Panc1 (cell line): Measurements from ENCODE around the gene RPUSD4. TPM values are rescaled to one million over a fixed set of nuclear protein-coding genes. Genes with fewer than 3 reads are reported as not detected.

ENCODE experiments used
- ATAC-seq: fragments of 200-7000 bp; cut with Tn5 transposase; 2 replicates; pipeline ENCODE4 v1.9.1; 2020; ENCODE audit warnings: mild to moderate bottlenecking, moderate library complexity
- BruUV-seq: library from RNA; stranded (reverse); fragments of 400-500 nt; replicated peaks from 2 replicates; lab custom pipeline; 2021; lab: Mats Ljungman, UMichigan
- CTCF ChIA-PET: fragments of 300-600 bp; sonication (Branson Sonifier 250); formaldehyde crosslinking; loops from one replicate; lab custom pipeline; 2022; ENCODE audit warnings: antibody characterized with exemption; lab: Charles Lee
- POLR2A ChIA-PET: fragments of 300-600 bp; sonication (Branson Sonifier 250); formaldehyde crosslinking; loops from one replicate; lab custom pipeline; 2022; ENCODE audit warnings: antibody characterized with exemption; lab: Charles Lee
- DNase-seq: peaks from one replicate; pipeline ENCODE4 v3.0.0-alpha.2; 2010; ENCODE audit warnings: low read depth, low spot score
- H3K27ac ChIP-seq: 2 replicates; pipeline ENCODE4 v1.5.1; 2011; ENCODE audit warnings: mild to moderate bottlenecking, low read length, inconsistent platforms
- H3K27me3 ChIP-seq: fragments of 200-500 bp; sonication (Bioruptor generic); 2 replicates; pipeline ENCODE4 v1.6.0; 2014; ENCODE audit warnings: low read length, inconsistent platforms; ENCODE audit not compliant: control insufficient read depth, insufficient read depth
- H3K36me3 ChIP-seq: fragments of 200-500 bp; sonication (Bioruptor generic); 2 replicates; pipeline ENCODE4 v1.5.1; 2014; ENCODE audit warnings: inconsistent platforms, mild to moderate bottlenecking, low read length, moderate library complexity; ENCODE audit not compliant: control insufficient read depth, insufficient read depth
- H3K4me1 ChIP-seq: 2 replicates; pipeline ENCODE4 v1.5.1; 2011; ENCODE audit warnings: inconsistent platforms, mild to moderate bottlenecking, low read length, moderate library complexity; ENCODE audit not compliant: control insufficient read depth, insufficient read depth
- H3K4me3 ChIP-seq, 2 experiments: 2 replicates each; pipeline ENCODE4 v1.5.1; 2011 to 2012; ENCODE audit warnings: low read depth in 2 of 2, low read length in 2 of 2, mild to moderate bottlenecking in 2 of 2, inconsistent platforms in 1 of 2, moderate library complexity in 1 of 2
- H3K9me3 ChIP-seq: fragments of 200-500 bp; sonication (Bioruptor generic); 2 replicates; pipeline ENCODE4 v1.5.1; 2014; ENCODE audit warnings: low read depth, mild to moderate bottlenecking, inconsistent platforms, low read length, moderate library complexity; ENCODE audit not compliant: control insufficient read depth, insufficient read depth
- CTCF ChIP-seq: fragments of 450-650 bp; IDR thresholded peaks from 2 replicates; pipeline ENCODE4 v1.5.1; 2017; ENCODE audit warnings: mild to moderate bottlenecking
- POLR2AphosphoS5 ChIP-seq: IDR thresholded peaks from 2 replicates; pipeline ENCODE4 v1.6.1; 2012; ENCODE audit warnings: mild to moderate bottlenecking, low read depth, low read length, moderate library complexity
- REST ChIP-seq, 2 experiments: IDR thresholded peaks; 2 replicates each; pipeline ENCODE4 v1.6.1; 2011 to 2012; ENCODE audit warnings: low read depth in 2 of 2, control low read depth in 1 of 2, low read length in 1 of 2, mild to moderate bottlenecking in 1 of 2, moderate library complexity in 1 of 2; ENCODE audit not compliant: insufficient read depth in 1 of 2
- SIN3A ChIP-seq: IDR thresholded peaks from 2 replicates; pipeline ENCODE4 v1.6.1; 2012; ENCODE audit warnings: low read depth, mild to moderate bottlenecking, low read length, moderate library complexity, borderline replicate concordance; ENCODE audit not compliant: insufficient read depth
- TCF7L2 ChIP-seq: IDR thresholded peaks from 2 replicates; pipeline ENCODE4 v1.6.1; 2011; ENCODE audit warnings: mild to moderate bottlenecking, low read depth, low read length, inconsistent platforms
- in situ Hi-C: cut with HindIII; loops from 2 replicates; pipeline ENCODE4 v1.10.0; 2016; ENCODE audit warnings: low sequenced_read_pairs, low pct_unique_long_range_greater_than_20kb
- intact Hi-C: fragments of 100-400 bp; cut with micrococcal nuclease; formaldehyde crosslinking; loops from one replicate; pipeline ENCODE4 v1.10.0; 2022; ENCODE audit not compliant: unreplicated experiment
- total RNA-seq: library from RNA; stranded (reverse); gene quantifications from one replicate; pipeline ENCODE4 v1.2.1, GENCODE V29; 2021; ENCODE audit not compliant: unreplicated experiment

The RPUSD4 gene
- total RNA-seq, 1 experiment from 2014 or later, result 52.3 TPM

GRCh38 chr11:126217491-126217890, 6.0 kb upstream of the RPUSD4 start:
- ATAC-seq, result no peak
- Histone ChIP-seq H3K4me1 (peaks cover 22% of the 10 kb centered on the region), H3K4me3 (no peak overlapping the region), H3K9me3 (no peaks in the 10 kb centered on the region), H3K36me3 (no peaks in the 10 kb centered on the region), H3K27me3 (no peaks in the 10 kb centered on the region), H3K27ac (no peak overlapping the region)
- BruUV-seq, result no TSS peak
- TF ChIP-seq REST (IDR thresholded peaks at IDR 0.05; ENCODE audit: insufficient read depth in 1 of 2, low read depth in 2 of 2, low read length in 1 of 2) (no peak), SIN3A (no peak), POLR2AphosphoS5 (no peak), TCF7L2 (no peak), CTCF (no peak)
- CTCF ChIA-PET, result no interaction called here
- DNase-seq, result no peak
- in situ Hi-C loops (loop anchor here (25.0 kb wide), 1 partner anchor 280 kb away; the partner anchor contains the start of gene VSIG10L2), intact Hi-C loops (no loop called here)
- POLR2A ChIA-PET, result no interaction called here

- CTCF ChIA-PET, result no interaction called here
- in situ Hi-C loops, result loop anchor here (25.0 kb wide), 1 partner anchor 279 kb away; the partner anchor contains the start of gene VSIG10L2
These were observed 5.3 kb upstream of the RPUSD4 start for GRCh38 chr11:126216526-126217305.

More at GRCh38 chr11:126216526-126217305, 5.3 kb upstream of the RPUSD4 start:
- BruUV-seq, result no TSS peak
- no peak overlapping the region for H3K27ac ChIP-seq
- ATAC-seq (no peak), DNase-seq (no peak)
- intact Hi-C loops, result no loop called here
- no peaks in the 10 kb centered on the region for H3K9me3 ChIP-seq
- TF ChIP-seq TCF7L2, result no peak
- no peak for TF ChIP-seq SIN3A
- TF ChIP-seq REST (IDR thresholded peaks at IDR 0.05; ENCODE audit: insufficient read depth in 1 of 2, low read depth in 2 of 2, low read length in 1 of 2), result no peak
- TF ChIP-seq CTCF, result no peak
- TF ChIP-seq POLR2AphosphoS5, result no peak
- H3K4me1 ChIP-seq, result peaks cover 24% of the 10 kb centered on the region
- POLR2A ChIA-PET, result no interaction called here
- H3K27me3 ChIP-seq, result no peaks in the 10 kb centered on the region
- H3K4me3 ChIP-seq, result no peak overlapping the region
- H3K36me3 ChIP-seq, result peaks cover 2% of the 10 kb centered on the region; the same call in 1 of the 2 replicates
